Body of pancreas (tissue), 4 donors: ENCODE data around the gene ATP11C. TPM values are rescaled to one million over a fixed set of nuclear protein-coding genes. Genes with fewer than 3 reads are reported as not detected.
"Not testable (repeated sequence)": the region's sequence is repeated elsewhere in the genome, so short reads cannot be mapped to it uniquely, and the experiment has no call there.

Source experiments
- ATAC-seq: fragments of 150-250 bp; one replicate; pipeline ENCODE4 v1.9.1; 2016
- DNase-seq, 4 donors: peaks; one replicate each; pipeline ENCODE4 v3.0.0-alpha.2; 2019
- H3K27ac ChIP-seq, 4 donors: fragments of 200-600 bp; sonication (generic); 1 replicate in 3 of 4; 2 replicates in 1 of 4; pipeline versions ENCODE4 v1.5.1 to v1.6.1; 2016 to 2019; ENCODE audit warnings: mild to moderate bottlenecking in 1 of 4, mixed read lengths in 1 of 4, moderate library complexity in 1 of 4
- H3K27me3 ChIP-seq, 2 donors: fragments of 200-600 bp; sonication (generic); one replicate each; pipeline ENCODE4 v1.6.0; 2016; ENCODE audit warnings: mild to moderate bottlenecking in 1 of 2
- H3K36me3 ChIP-seq, 2 donors: fragments of 200-600 bp; sonication (generic); replicated peaks in 1 of 2; 2 replicates each; pipeline ENCODE4 v1.5.1; 2016; ENCODE audit warnings: low read depth in 2 of 2; ENCODE audit not compliant: insufficient read depth in 1 of 2
- H3K4me1 ChIP-seq: fragments of 200-600 bp; sonication (generic); one replicate; pipeline ENCODE4 v1.6.0; 2016
- H3K4me3 ChIP-seq, 2 donors: fragments of 200-600 bp; sonication (generic); 1 replicate in 1 of 2; 2 replicates in 1 of 2; pipeline ENCODE4 v1.5.1; 2016 to 2019
- H3K9me3 ChIP-seq, 3 donors: fragments of 200-600 bp; sonication (generic); 1 replicate in 2 of 3; 2 replicates in 1 of 3; pipeline ENCODE4 v1.5.1; 2016
- CTCF ChIP-seq, 7 experiments: fragments of 450-650 bp in 4 of 7; fragments of 200-600 bp in 3 of 7; sonication (generic) in 3 of 7; IDR thresholded peaks; one replicate each; pipeline ENCODE4 v1.5.1; 2016 to 2019; ENCODE audit warnings: antibody characterized with exemption in 7 of 7
- POLR2A ChIP-seq, 3 donors: fragments of 450-650 bp; IDR thresholded peaks; one replicate each; pipeline ENCODE4 v1.6.1; 2016; ENCODE audit warnings: antibody characterized with exemption in 3 of 3, mild to moderate bottlenecking in 2 of 3
- WGBS, 2 donors: methylation state at CpG; one replicate each; pipeline ENCODE4 v1.1.5; 2017; 5-methylcytosine and 5-hydroxymethylcytosine counted together
- intact Hi-C: fragments of 100-400 bp; cut with DNase I; formaldehyde crosslinking; loops from one replicate; pipeline ENCODE4 v1.15.1; 2023
- total RNA-seq, 2 donors: library from RNA; depleted of rRNA; stranded (reverse); fragments of >200 nt; gene quantifications; one replicate each; pipeline ENCODE4 v1.1.0, GENCODE V29; 2016

Gene ATP11C
- total RNA-seq, 2 donors from 2014 or later = 10.5 to 14.5 TPM

GRCh38 chrX:139844163-139844562 lies 88.7 kb downstream of the ATP11C start:
- DNase-seq (peak in 1 of 4 donors; percentile 24), ATAC-seq (no peak)
- 35 to 51% methylated on average over 2 of the region's 2 CpGs for WGBS, 2 donors
- no peaks in the 10 kb centered on the region for H3K36me3 ChIP-seq
- H3K4me3 ChIP-seq = no peak overlapping the region
- H3K9me3 ChIP-seq = no peaks in the 10 kb centered on the region
- H3K4me1 ChIP-seq = no peaks in the 10 kb centered on the region
- H3K27me3 ChIP-seq = no peaks in the 10 kb centered on the region
- intact Hi-C loops = no loop called here
- no peak overlapping the region for H3K27ac ChIP-seq
- TF ChIP-seq CTCF (IDR thresholded peaks at IDR 0.05) (no peak), POLR2A (IDR thresholded peaks at IDR 0.05) (no peak)

GRCh38 chrX:139842326-139843185 lies 90.3 kb downstream of the ATP11C start:
- intact Hi-C loops = no loop called here
- H3K9me3 ChIP-seq = no peaks in the 10 kb centered on the region
- no peaks in the 10 kb centered on the region for H3K27me3 ChIP-seq
- H3K4me3 ChIP-seq = no peak overlapping the region
- no peak overlapping the region for H3K27ac ChIP-seq
- no peaks in the 10 kb centered on the region for H3K36me3 ChIP-seq
- H3K4me1 ChIP-seq = no peaks in the 10 kb centered on the region
- 89 to 92% methylated on average over 8 of the region's 8 CpGs for WGBS, 2 donors
- DNase-seq (no peak), ATAC-seq (no peak)
- TF ChIP-seq CTCF (IDR thresholded peaks at IDR 0.05) = no peak
- no peak for TF ChIP-seq POLR2A (IDR thresholded peaks at IDR 0.05)

DNA sequence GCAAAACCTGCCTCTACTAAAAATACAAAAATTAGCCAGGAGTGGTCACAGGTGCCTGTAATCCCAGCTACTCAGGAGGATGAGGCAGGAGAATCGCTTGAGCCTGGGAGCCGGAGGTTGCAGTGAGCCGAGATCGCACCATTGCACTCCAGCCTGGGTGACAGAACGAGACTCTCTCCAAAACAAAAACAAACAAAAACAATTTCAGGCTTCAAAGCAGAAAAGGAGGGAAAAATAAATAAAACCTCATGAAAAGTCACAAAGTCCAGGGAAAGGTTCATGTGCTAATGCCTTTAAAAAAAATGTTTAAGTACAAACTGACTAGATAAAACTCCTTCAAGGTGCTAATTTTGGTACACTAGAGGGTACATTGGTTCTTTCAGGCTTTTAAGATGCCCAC lies 96.5 kb downstream of the ATP11C start:
- intact Hi-C loops, DNase-seq, H3K9me3 ChIP-seq, ATAC-seq, H3K4me3 ChIP-seq, H3K27me3 ChIP-seq, H3K27ac ChIP-seq, H3K36me3 ChIP-seq: not testable (repeated sequence)
- H3K4me1 ChIP-seq = peaks cover 46% of the 10 kb centered on the region
- 62 to 67% methylated on average over 5 of the region's 5 CpGs for WGBS, 2 donors

- peaks cover 48% of the 10 kb centered on the region for H3K4me1 ChIP-seq
- no peaks in the 10 kb centered on the region for H3K27me3 ChIP-seq
- H3K4me3 ChIP-seq = no peak overlapping the region
- H3K27ac ChIP-seq = no peak overlapping the region
- no peak for DNase-seq
- TF ChIP-seq POLR2A (IDR thresholded peaks at IDR 0.05) (no peak), CTCF (IDR thresholded peaks at IDR 0.05) (no peak)
- H3K9me3 ChIP-seq = no peaks in the 10 kb centered on the region
- no peaks in the 10 kb centered on the region for H3K36me3 ChIP-seq
- ATAC-seq = peak; percentile 85
- intact Hi-C loops = no loop called here
Observed at GRCh38 chrX:139834879-139835278, 98.0 kb downstream of the ATP11C start.

DNA sequence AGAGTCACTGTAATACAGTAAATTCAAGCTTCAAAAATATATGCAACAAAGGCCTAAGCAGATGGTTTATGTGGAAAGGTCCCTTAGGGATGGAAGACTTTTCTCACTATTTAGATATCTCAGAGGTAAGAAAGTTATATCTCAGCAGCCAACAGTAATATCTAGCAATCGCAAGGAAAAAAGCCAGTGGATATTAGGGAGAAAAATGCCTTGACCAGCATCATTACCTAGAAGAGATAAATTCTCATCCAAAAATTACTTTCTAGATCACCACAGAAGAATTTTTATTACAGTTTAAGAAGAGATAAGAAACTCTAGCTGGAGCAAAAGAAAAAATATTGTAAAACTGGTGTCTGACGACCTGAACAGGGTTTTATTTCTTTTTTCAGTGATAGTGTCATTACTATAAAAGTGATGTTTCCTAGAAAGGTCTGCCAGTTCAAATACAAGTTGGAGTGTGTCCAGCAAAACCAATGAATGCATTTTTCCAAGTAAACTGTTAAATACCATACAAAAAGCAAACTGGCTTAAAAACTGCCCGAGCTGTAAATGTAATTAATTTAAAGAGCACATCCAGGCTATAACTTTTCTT lies 100.0 kb downstream of the ATP11C start:
- TF ChIP-seq CTCF (IDR thresholded peaks at IDR 0.05) (no peak), POLR2A (IDR thresholded peaks at IDR 0.05) (no peak)
- no peak for ATAC-seq
- intact Hi-C loops = no loop called here
- WGBS, 2 donors = 29 to 45% methylated on average over 3 of the region's 3 CpGs
- H3K27me3 ChIP-seq = no peaks in the 10 kb centered on the region
- H3K27ac ChIP-seq = no peak overlapping the region
- no peak for DNase-seq
- H3K4me1 ChIP-seq = peaks cover 57% of the 10 kb centered on the region
- no peaks in the 10 kb centered on the region for H3K9me3 ChIP-seq
- H3K4me3 ChIP-seq = no peak overlapping the region
- no peaks in the 10 kb centered on the region for H3K36me3 ChIP-seq
